NB4 (cell line): ENCODE results near the gene PEAK1.

Experiments
- CTCF ChIP-seq: IDR thresholded peaks from one replicate; pipeline ENCODE4 v1.5.1; 2012; ENCODE audit warnings: low read depth, low read length
- POLR2A ChIP-seq: IDR thresholded peaks from 2 replicates; pipeline ENCODE4 v1.6.1; 2011; ENCODE audit warnings: mild to moderate bottlenecking; ENCODE audit not compliant: insufficient read length; ENCODE audit errors: extremely low read depth

- no peak for TF ChIP-seq CTCF
- no peak for TF ChIP-seq POLR2A
Measured at GRCh38 chr15:77201665-77202064, 218.2 kb downstream of the PEAK1 start.
